MCF 10A (cell line): Measurements from ENCODE around the gene RBFOX2. TPM values are rescaled to one million over a fixed set of nuclear protein-coding genes. Genes with fewer than 3 reads are reported as not detected.
"Not testable (repeated sequence)": the region's sequence is repeated elsewhere in the genome, so short reads cannot be mapped to it uniquely, and the experiment has no call there.

Experiments
- BruUV-seq: library from RNA; stranded (reverse); fragments of 400-500 nt; replicated peaks from 2 replicates; lab custom pipeline; 2021; lab: Mats Ljungman, UMichigan
- CTCF ChIA-PET: fragments of 300-600 bp; sonication (Branson Sonifier 250); formaldehyde crosslinking; extraction: SDS; loops from one replicate; lab custom pipeline; 2021; ENCODE audit warnings: antibody characterized with exemption, inconsistent platforms; lab: Yijun Ruan, JAX
- POLR2A ChIA-PET: fragments of 300-600, 350-650 bp; sonication (Branson Sonifier 250); formaldehyde crosslinking; extraction: SDS; loops from one replicate; lab custom pipeline; 2020; ENCODE audit warnings: antibody characterized with exemption, inconsistent platforms; lab: Yijun Ruan, JAX
- DNase-seq: peaks from one replicate; pipeline ENCODE4 v3.0.0-alpha.2; 2018; ENCODE audit not compliant: unreplicated experiment
- H3K27ac Mint-ChIP-seq: one replicate; pipeline ENCODE4 v1.8.0; 2022; ENCODE audit warnings: mild to moderate bottlenecking, low read depth, mixed read lengths; ENCODE audit not compliant: unreplicated experiment
- H3K27me3 Mint-ChIP-seq: one replicate; pipeline ENCODE4 v1.8.0; 2022; ENCODE audit warnings: mixed read lengths; ENCODE audit not compliant: insufficient read depth, unreplicated experiment
- H3K36me3 Mint-ChIP-seq: one replicate; pipeline ENCODE4 v1.8.0; 2022; ENCODE audit warnings: mild to moderate bottlenecking, moderate library complexity, mixed read lengths; ENCODE audit not compliant: insufficient read depth, unreplicated experiment
- H3K4me1 Mint-ChIP-seq: one replicate; pipeline ENCODE4 v1.8.0; 2022; ENCODE audit warnings: mixed read lengths; ENCODE audit not compliant: insufficient read depth, unreplicated experiment
- H3K4me3 Mint-ChIP-seq: one replicate; pipeline ENCODE4 v1.8.0; 2022; ENCODE audit warnings: mild to moderate bottlenecking, moderate library complexity, mixed read lengths; ENCODE audit not compliant: unreplicated experiment
- H3K9me3 Mint-ChIP-seq: one replicate; pipeline ENCODE4 v1.8.0; 2022; ENCODE audit warnings: mixed read lengths; ENCODE audit not compliant: unreplicated experiment
- intact Hi-C: fragments of 100-400 bp; cut with micrococcal nuclease; formaldehyde crosslinking; loops from 2 replicates; pipeline ENCODE4 v1.14.1; 2022
- total RNA-seq: library from RNA; stranded (reverse); gene quantifications from 2 replicates; pipeline ENCODE4 v1.2.3, GENCODE V29; 2022
- TF ChIP-seq, protein P1 (sequence below): fragments of 200-600 bp; IDR thresholded peaks from one replicate; pipeline ENCODE4 v1.8.0; 2022; ENCODE audit warnings: antibody characterized with exemption, mild to moderate bottlenecking; ENCODE audit not compliant: unreplicated experiment

RBFOX2 gene
- total RNA-seq, 1 experiment from 2014 or later = 89.4 TPM

GRCh38 chr22:36053242-36054147 is 24.9 kb upstream of the RBFOX2 start:
- no peaks in the 10 kb centered on the region for H3K36me3 Mint-ChIP-seq
- no TSS peak for BruUV-seq
- no peaks in the 10 kb centered on the region for H3K27me3 Mint-ChIP-seq
- H3K4me3 Mint-ChIP-seq = no peak overlapping the region
- TF ChIP-seq, protein P1, sequence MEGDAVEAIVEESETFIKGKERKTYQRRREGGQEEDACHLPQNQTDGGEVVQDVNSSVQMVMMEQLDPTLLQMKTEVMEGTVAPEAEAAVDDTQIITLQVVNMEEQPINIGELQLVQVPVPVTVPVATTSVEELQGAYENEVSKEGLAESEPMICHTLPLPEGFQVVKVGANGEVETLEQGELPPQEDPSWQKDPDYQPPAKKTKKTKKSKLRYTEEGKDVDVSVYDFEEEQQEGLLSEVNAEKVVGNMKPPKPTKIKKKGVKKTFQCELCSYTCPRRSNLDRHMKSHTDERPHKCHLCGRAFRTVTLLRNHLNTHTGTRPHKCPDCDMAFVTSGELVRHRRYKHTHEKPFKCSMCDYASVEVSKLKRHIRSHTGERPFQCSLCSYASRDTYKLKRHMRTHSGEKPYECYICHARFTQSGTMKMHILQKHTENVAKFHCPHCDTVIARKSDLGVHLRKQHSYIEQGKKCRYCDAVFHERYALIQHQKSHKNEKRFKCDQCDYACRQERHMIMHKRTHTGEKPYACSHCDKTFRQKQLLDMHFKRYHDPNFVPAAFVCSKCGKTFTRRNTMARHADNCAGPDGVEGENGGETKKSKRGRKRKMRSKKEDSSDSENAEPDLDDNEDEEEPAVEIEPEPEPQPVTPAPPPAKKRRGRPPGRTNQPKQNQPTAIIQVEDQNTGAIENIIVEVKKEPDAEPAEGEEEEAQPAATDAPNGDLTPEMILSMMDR = no peak
- H3K4me1 Mint-ChIP-seq = peaks cover 15% of the 10 kb centered on the region
- POLR2A ChIA-PET = interaction anchor here (0.6 kb wide), 1 partner anchor 442 kb away, joined by 4 read pairs; no protein-coding TSS in a partner anchor
- H3K27ac Mint-ChIP-seq = peak overlapping the region; percentile 5
- H3K9me3 Mint-ChIP-seq = no peaks in the 10 kb centered on the region
- CTCF ChIA-PET = interaction anchor here (0.7 to 4.9 kb wide), 4 partner anchors 12 to 70 kb away, joined by 3 to 55 read pairs (median 16); no protein-coding TSS in a partner anchor
- DNase-seq = no peak
- intact Hi-C loops = no loop called here

DNA sequence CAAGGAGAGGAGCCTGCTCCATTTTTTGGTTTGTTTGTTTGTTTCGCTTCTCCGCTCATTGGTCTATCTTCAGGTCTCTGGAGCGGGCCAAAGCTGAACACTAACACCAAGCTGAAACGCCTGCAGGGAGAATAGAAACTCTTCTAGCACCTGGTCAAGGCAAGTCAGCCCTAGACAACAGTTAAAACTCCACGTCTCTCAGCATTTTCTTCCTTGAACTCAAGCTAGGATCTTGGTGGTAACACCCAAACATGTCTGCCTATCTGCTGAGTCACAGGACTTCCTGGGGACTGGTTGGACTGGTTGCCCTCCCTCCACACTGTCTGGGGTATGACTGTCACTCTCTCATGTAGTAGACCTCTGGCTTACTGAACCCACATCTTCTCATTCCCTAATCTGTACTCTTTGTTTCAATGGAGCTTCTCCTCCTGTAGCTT is 23.9 kb upstream of the RBFOX2 start:
- no peaks in the 10 kb centered on the region for H3K27me3 Mint-ChIP-seq
- POLR2A ChIA-PET = interaction anchor here (0.6 kb wide), 1 partner anchor 441 kb away, joined by 4 read pairs; no protein-coding TSS in a partner anchor
- H3K4me3 Mint-ChIP-seq = no peak overlapping the region
- CTCF ChIA-PET = interaction anchor here (0.7 to 3.5 kb wide), 5 partner anchors 9 to 643 kb away, joined by 3 to 28 read pairs (median 3); no protein-coding TSS in a partner anchor
- peak; percentile 21 for DNase-seq
- TF ChIP-seq, protein P1 = no peak
- BruUV-seq = no TSS peak
- intact Hi-C loops = no loop called here
- peaks cover 15% of the 10 kb centered on the region for H3K4me1 Mint-ChIP-seq
- no peaks in the 10 kb centered on the region for H3K9me3 Mint-ChIP-seq
- H3K27ac Mint-ChIP-seq = no peak overlapping the region
- H3K36me3 Mint-ChIP-seq = no peaks in the 10 kb centered on the region

DNA sequence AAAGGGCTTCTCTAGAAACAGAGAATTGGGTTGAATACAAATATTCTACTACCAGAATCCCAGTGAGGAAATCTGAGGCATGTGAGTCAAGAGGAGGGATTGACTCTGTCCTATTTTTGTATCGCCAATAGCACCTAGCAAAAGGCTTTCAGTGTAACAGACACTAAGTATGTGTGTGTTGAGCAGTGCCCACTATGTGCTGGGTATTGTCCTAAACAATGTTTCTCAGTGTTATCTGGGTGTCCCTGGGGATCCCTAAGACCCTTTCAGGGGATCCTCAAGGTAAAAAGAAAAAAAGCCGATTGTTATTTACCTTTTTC is 21.0 kb upstream of the RBFOX2 start:
- Mint-ChIP-seq H3K27me3 (no peaks in the 10 kb centered on the region), H3K4me3 (no peak overlapping the region), H3K36me3 (no peaks in the 10 kb centered on the region), H3K27ac (no peak overlapping the region), H3K9me3 (no peaks in the 10 kb centered on the region), H3K4me1 (peaks cover 7% of the 10 kb centered on the region)
- intact Hi-C loops = no loop called here
- no peak for DNase-seq
- ChIA-PET POLR2A (no interaction called here), CTCF (interaction anchor here (2.6 kb wide), 1 partner anchor 16 kb away, joined by 17 read pairs; no protein-coding TSS in a partner anchor)
- no TSS peak for BruUV-seq
- TF ChIP-seq, protein P1 = no peak

DNA sequence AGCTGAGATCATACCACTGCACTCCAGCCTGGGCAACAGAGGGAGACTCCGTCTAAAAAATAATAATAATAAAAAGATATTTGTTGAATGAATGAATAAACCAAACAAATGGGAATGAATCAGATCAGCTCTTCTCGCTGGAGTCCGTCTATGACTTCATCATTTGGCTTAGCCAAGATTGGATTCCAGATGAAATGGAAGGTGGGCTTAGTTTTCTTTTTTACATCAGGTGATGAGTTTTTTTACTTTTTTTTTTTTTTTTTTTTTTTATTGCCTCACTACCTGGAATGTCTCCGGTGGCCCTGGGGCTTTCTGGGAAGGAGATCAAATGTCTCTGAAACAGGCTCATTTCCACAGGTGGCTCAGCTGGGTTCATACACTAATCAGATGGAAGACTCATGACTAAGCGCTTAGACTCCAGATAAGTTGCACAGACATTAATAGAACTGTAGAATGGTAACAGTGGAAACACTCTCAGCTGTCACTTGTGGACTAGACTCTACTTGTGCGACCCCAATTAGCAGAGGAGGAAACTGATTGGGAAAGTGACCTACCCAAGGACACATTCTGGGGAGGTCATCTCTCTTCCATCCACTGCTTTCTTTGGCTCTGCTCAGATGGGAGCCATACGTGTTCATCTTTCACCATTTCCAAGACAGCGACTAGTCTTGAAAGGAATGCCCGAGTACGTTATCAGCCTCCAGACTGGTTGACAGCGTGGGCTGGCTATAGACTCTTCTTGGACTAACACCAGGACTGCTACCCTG is 20.5 kb upstream of the RBFOX2 start:
- Mint-ChIP-seq H3K27me3 (no peaks in the 10 kb centered on the region), H3K9me3 (no peaks in the 10 kb centered on the region), H3K4me1 (peaks cover 7% of the 10 kb centered on the region), H3K36me3 (no peaks in the 10 kb centered on the region), H3K27ac (no peak overlapping the region), H3K4me3 (no peak overlapping the region)
- no TSS peak for BruUV-seq
- ChIA-PET POLR2A (no interaction called here), CTCF (interaction anchor here (0.6 to 2.6 kb wide), 2 partner anchors 16 to 174 kb away, joined by 6 to 17 read pairs; no protein-coding TSS in a partner anchor)
- peak; percentile 23 for DNase-seq
- intact Hi-C loops = no loop called here
- TF ChIP-seq, protein P1 = no peak

GRCh38 chr22:36044517-36044916 is 15.9 kb upstream of the RBFOX2 start:
- DNase-seq, H3K4me1 Mint-ChIP-seq, POLR2A ChIA-PET, intact Hi-C loops, H3K27ac Mint-ChIP-seq, H3K36me3 Mint-ChIP-seq, H3K9me3 Mint-ChIP-seq, H3K27me3 Mint-ChIP-seq, BruUV-seq, H3K4me3 Mint-ChIP-seq: not testable (repeated sequence)
- CTCF ChIA-PET = interaction anchor here (0.7 to 2.5 kb wide), 2 partner anchors 21 to 386 kb away, joined by 3 to 14 read pairs; no protein-coding TSS in a partner anchor
